ENCODE results near the gene SPATA1. TPM values are rescaled to one million over a fixed set of nuclear protein-coding genes. Genes with fewer than 3 reads are reported as not detected.
"Not testable (repeated sequence)": the region's sequence is repeated elsewhere in the genome, so short reads cannot be mapped to it uniquely, and the experiment has no call there.

Gene SPATA1
- polyA plus RNA-seq (2013, experiment 1 of 2; ENCODE audit: insufficient read length), result 0.35 TPM
- 0.44 TPM for polyA plus RNA-seq (2013, experiment 2 of 2; ENCODE audit: insufficient read length)

GRCh38 chr1:84506002-84506728, at the start of gene SPATA1, which contains the start of gene GNG5:
TSS of gene SPATA1 (plus strand) at chr1:84506386. CDS start at chr1:84516360, 9,974 bp downstream.
TSS of gene GNG5 (minus strand) at chr1:84506581. CDS start at chr1:84506091, 490 bp downstream.
- peak; percentile 96 for DNase-seq

GRCh38 chr1:84462118-84462517, 44.1 kb upstream of the SPATA1 start:
- DNase-seq, result no peak

- no peak for DNase-seq
Observed at GRCh38 chr1:84467298-84467697, 38.9 kb upstream of the SPATA1 start.

- DNase-seq, result no peak
Observed at GRCh38 chr1:84476225-84476624, 30.0 kb upstream of the SPATA1 start.

GRCh38 chr1:84478876-84479868, 27.0 kb upstream of the SPATA1 start, which contains the start of gene RPF1:
TSS of gene RPF1 (plus strand) at chr1:84479266. CDS start at chr1:84479282, 16 bp downstream.
- peak; percentile 89 for DNase-seq

- no peak for DNase-seq
Observed at GRCh38 chr1:84479998-84480397, 26.2 kb upstream of the SPATA1 start.

- no peak for DNase-seq
Observed at GRCh38 chr1:84480650-84481049, 25.5 kb upstream of the SPATA1 start.

- DNase-seq, result no peak
Observed at GRCh38 chr1:84481317-84481716, 24.9 kb upstream of the SPATA1 start.

- DNase-seq, result no peak
Observed at GRCh38 chr1:84488107-84488506, 18.1 kb upstream of the SPATA1 start.

- no peak for DNase-seq
Observed at GRCh38 chr1:84489766-84490165, 16.4 kb upstream of the SPATA1 start.

GRCh38 chr1:84492726-84493125, 13.5 kb upstream of the SPATA1 start:
- no peak for DNase-seq

- DNase-seq, result no peak
Observed at GRCh38 chr1:84493747-84494146, 12.4 kb upstream of the SPATA1 start.

- no peak for DNase-seq
Observed at GRCh38 chr1:84496498-84496897, 9.7 kb upstream of the SPATA1 start.

GRCh38 chr1:84497631-84498275, 8.4 kb upstream of the SPATA1 start:
- no peak for DNase-seq

- DNase-seq, result no peak
Observed at GRCh38 chr1:84502927-84503326, 3.3 kb upstream of the SPATA1 start.

GRCh38 chr1:84504580-84505492, 1.4 kb upstream of the SPATA1 start:
- peak; percentile 66 for DNase-seq

- DNase-seq, result peak; percentile 70
Observed at GRCh38 chr1:84505493-84506001, 639 bp upstream of the SPATA1 start.

- DNase-seq, result no peak
Observed at GRCh38 chr1:84506729-84507453, 705 bp downstream of the SPATA1 start.

GRCh38 chr1:84507887-84508286, 1.7 kb downstream of the SPATA1 start:
- DNase-seq, result not testable (repeated sequence)

GRCh38 chr1:84508510-84508909, 2.3 kb downstream of the SPATA1 start:
- DNase-seq, result no peak

Data from fibroblast of skin of back (primary cell).